ENCODE measurements around the gene JCAD. TPM values are rescaled to one million over a fixed set of nuclear protein-coding genes. Genes with fewer than 3 reads are reported as not detected.

Gene JCAD
- total RNA-seq, 3 donors from 2014 or later (not counting 1 experiment from before 2014, with no cell fraction given): 0.07 to 0.43 TPM; not detected in 1

- WGBS (ENCODE audit: insufficient coverage): 62% methylated on average over 12 of the region's 12 CpGs
- no peak overlapping the region for H3K4me3 ChIP-seq (ENCODE audit: low read length)
- no peaks in the 10 kb centered on the region for H3K36me3 Mint-ChIP-seq
- TF ChIP-seq CTCF (IDR thresholded peaks at IDR 0.05): no peak
- H3K27ac Mint-ChIP-seq: no peak overlapping the region
- H3K4me3 Mint-ChIP-seq: no peak overlapping the region
- H3K27me3 Mint-ChIP-seq (ENCODE audit: low read depth in 2 of 2): peaks cover 70 to 81% of the 10 kb centered on the region in 2 donors
- no peaks in the 10 kb centered on the region for H3K9me3 Mint-ChIP-seq
- no peak for ATAC-seq
- H3K27me3 ChIP-seq (ENCODE audit: control insufficient read depth, insufficient read depth, low read length): peaks cover 34% of the 10 kb centered on the region
- peaks cover 8% of the 10 kb centered on the region for H3K4me1 ChIP-seq (ENCODE audit: control insufficient read depth, insufficient read depth, low read length)
- no peak overlapping the region for H3K27ac ChIP-seq (ENCODE audit: low read length)
- H3K9me3 ChIP-seq (ENCODE audit: control insufficient read depth, insufficient read depth, low read length): no peaks in the 10 kb centered on the region
- DNase-seq: no peak
- H3K36me3 ChIP-seq (ENCODE audit: control insufficient read depth, insufficient read depth, low read length): no peaks in the 10 kb centered on the region
- intact Hi-C loops (cut with micrococcal nuclease): no loop called here
- H3K4me1 Mint-ChIP-seq: peaks cover 14 to 26% of the 10 kb centered on the region in 2 donors
Observed at GRCh38 chr10:30038781-30039536, 20.4 kb downstream of the JCAD start.

- Histone ChIP-seq H3K4me3 (ENCODE audit: low read length) (no peak overlapping the region), H3K4me1 (ENCODE audit: control insufficient read depth, insufficient read depth, low read length) (peaks cover 8% of the 10 kb centered on the region), H3K27me3 (ENCODE audit: control insufficient read depth, insufficient read depth, low read length) (peaks cover 37% of the 10 kb centered on the region), H3K9me3 (ENCODE audit: control insufficient read depth, insufficient read depth, low read length) (no peaks in the 10 kb centered on the region), H3K36me3 (ENCODE audit: control insufficient read depth, insufficient read depth, low read length) (no peaks in the 10 kb centered on the region), H3K27ac (ENCODE audit: low read length) (no peak overlapping the region)
- DNase-seq (no peak), ATAC-seq (no peak)
- intact Hi-C loops (cut with micrococcal nuclease): no loop called here
- H3K4me3 Mint-ChIP-seq: no peak overlapping the region
- H3K27ac Mint-ChIP-seq: no peak overlapping the region
- whole genome bisulfite sequencing (ENCODE audit: insufficient coverage): 39% methylated on average over 10 of the region's 10 CpGs
- TF ChIP-seq CTCF (IDR thresholded peaks at IDR 0.05): no peak
- H3K36me3 Mint-ChIP-seq: no peaks in the 10 kb centered on the region
- H3K4me1 Mint-ChIP-seq: peaks cover 21 to 35% of the 10 kb centered on the region in 2 donors
- peaks cover 69 to 80% of the 10 kb centered on the region in 2 donors for H3K27me3 Mint-ChIP-seq (ENCODE audit: low read depth in 2 of 2)
- H3K9me3 Mint-ChIP-seq: no peaks in the 10 kb centered on the region
Observed at GRCh38 chr10:30037620-30038336, 21.6 kb downstream of the JCAD start.

GRCh38 chr10:30036811-30037210, 22.6 kb downstream of the JCAD start:
- Mint-ChIP-seq H3K4me1 (peaks cover 30 to 44% of the 10 kb centered on the region in 2 donors), H3K4me3 (no peak overlapping the region), H3K36me3 (no peaks in the 10 kb centered on the region), H3K27ac (no peak overlapping the region), H3K9me3 (no peaks in the 10 kb centered on the region), H3K27me3 (ENCODE audit: low read depth in 2 of 2) (peaks cover 60 to 84% of the 10 kb centered on the region in 2 donors)
- no peak for DNase-seq
- no peak overlapping the region for H3K4me3 ChIP-seq (ENCODE audit: low read length)
- H3K27ac ChIP-seq (ENCODE audit: low read length): no peak overlapping the region
- no peak for TF ChIP-seq CTCF (IDR thresholded peaks at IDR 0.05)
- H3K9me3 ChIP-seq (ENCODE audit: control insufficient read depth, insufficient read depth, low read length): no peaks in the 10 kb centered on the region
- ATAC-seq: no peak
- H3K4me1 ChIP-seq (ENCODE audit: control insufficient read depth, insufficient read depth, low read length): peaks cover 8% of the 10 kb centered on the region
- intact Hi-C loops (cut with micrococcal nuclease): no loop called here
- WGBS (ENCODE audit: insufficient coverage): 98% methylated on average over 8 of the region's 8 CpGs
- peaks cover 40% of the 10 kb centered on the region for H3K27me3 ChIP-seq (ENCODE audit: control insufficient read depth, insufficient read depth, low read length)
- H3K36me3 ChIP-seq (ENCODE audit: control insufficient read depth, insufficient read depth, low read length): no peaks in the 10 kb centered on the region
